ENCODE data around the gene CNTLN. TPM values are rescaled to one million over a fixed set of nuclear protein-coding genes. Genes with fewer than 3 reads are reported as not detected.

Gene CNTLN
- total and polyA plus RNA-seq, 2 experiments from 2014 or later: 17.7 to 21.8 TPM

DNA sequence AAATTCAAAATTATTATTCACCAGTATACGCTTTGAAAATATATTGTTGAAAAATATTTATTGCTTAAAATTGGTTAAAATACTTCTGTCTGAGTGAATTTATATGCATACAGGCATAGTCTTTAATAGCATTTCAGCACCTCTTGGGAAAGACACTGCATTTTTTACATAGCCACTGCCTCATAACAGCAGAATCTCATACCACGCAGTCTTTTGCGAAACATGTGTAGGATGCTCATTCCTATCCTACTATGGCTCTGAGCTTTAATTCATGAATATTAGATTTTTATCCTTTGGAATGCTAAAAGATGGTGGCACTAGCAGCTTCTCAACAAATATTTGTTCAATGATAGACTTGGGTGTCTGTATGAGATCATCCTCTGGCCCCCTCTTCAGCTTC is 350.1 kb downstream of the CNTLN start:
- Mint-ChIP-seq H3K9me3 (no peaks in the 10 kb centered on the region), H3K4me1 (no peaks in the 10 kb centered on the region), H3K4me3 (no peak overlapping the region), H3K27me3 (ENCODE audit: insufficient read depth, low read depth, poor library complexity) (peaks cover 2% of the 10 kb centered on the region), H3K27ac (no peak overlapping the region), H3K36me3 (ENCODE audit: low read depth) (no peaks in the 10 kb centered on the region)
- Histone ChIP-seq H3K27ac (ENCODE audit: low read depth) (no peak overlapping the region), H3K36me3 (ENCODE audit: insufficient read depth) (no peaks in the 10 kb centered on the region), H4K20me1 (replicated peaks; ENCODE audit: insufficient read depth) (no peaks in the 10 kb centered on the region), H3K4me2 (no peak overlapping the region), H3K4me1 (ENCODE audit: insufficient read depth) (no peaks in the 10 kb centered on the region), H3K27me3 (ENCODE audit: insufficient read depth) (no peaks in the 10 kb centered on the region), H2AFZ (no peak overlapping the region), H3F3A (replicated peaks; ENCODE audit: low read depth) (no peaks in the 10 kb centered on the region), H3K4me3 (no peak overlapping the region), H3K79me2 (replicated peaks; ENCODE audit: insufficient read depth) (no peaks in the 10 kb centered on the region), H3K9me2 (ENCODE audit: insufficient read depth) (peaks cover 7% of the 10 kb centered on the region)
- TF ChIP-seq, protein P1, sequence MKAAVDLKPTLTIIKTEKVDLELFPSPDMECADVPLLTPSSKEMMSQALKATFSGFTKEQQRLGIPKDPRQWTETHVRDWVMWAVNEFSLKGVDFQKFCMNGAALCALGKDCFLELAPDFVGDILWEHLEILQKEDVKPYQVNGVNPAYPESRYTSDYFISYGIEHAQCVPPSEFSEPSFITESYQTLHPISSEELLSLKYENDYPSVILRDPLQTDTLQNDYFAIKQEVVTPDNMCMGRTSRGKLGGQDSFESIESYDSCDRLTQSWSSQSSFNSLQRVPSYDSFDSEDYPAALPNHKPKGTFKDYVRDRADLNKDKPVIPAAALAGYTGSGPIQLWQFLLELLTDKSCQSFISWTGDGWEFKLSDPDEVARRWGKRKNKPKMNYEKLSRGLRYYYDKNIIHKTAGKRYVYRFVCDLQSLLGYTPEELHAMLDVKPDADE (IDR thresholded peaks at IDR 0.05): no peak
- TF ChIP-seq NANOG (IDR thresholded peaks at IDR 0.05; ENCODE audit: borderline replicate concordance): no peak
- no peak for TF ChIP-seq ZNF114 (CRISPR knock-in tag; IDR thresholded peaks at IDR 0.05)
- TF ChIP-seq, protein P2, sequence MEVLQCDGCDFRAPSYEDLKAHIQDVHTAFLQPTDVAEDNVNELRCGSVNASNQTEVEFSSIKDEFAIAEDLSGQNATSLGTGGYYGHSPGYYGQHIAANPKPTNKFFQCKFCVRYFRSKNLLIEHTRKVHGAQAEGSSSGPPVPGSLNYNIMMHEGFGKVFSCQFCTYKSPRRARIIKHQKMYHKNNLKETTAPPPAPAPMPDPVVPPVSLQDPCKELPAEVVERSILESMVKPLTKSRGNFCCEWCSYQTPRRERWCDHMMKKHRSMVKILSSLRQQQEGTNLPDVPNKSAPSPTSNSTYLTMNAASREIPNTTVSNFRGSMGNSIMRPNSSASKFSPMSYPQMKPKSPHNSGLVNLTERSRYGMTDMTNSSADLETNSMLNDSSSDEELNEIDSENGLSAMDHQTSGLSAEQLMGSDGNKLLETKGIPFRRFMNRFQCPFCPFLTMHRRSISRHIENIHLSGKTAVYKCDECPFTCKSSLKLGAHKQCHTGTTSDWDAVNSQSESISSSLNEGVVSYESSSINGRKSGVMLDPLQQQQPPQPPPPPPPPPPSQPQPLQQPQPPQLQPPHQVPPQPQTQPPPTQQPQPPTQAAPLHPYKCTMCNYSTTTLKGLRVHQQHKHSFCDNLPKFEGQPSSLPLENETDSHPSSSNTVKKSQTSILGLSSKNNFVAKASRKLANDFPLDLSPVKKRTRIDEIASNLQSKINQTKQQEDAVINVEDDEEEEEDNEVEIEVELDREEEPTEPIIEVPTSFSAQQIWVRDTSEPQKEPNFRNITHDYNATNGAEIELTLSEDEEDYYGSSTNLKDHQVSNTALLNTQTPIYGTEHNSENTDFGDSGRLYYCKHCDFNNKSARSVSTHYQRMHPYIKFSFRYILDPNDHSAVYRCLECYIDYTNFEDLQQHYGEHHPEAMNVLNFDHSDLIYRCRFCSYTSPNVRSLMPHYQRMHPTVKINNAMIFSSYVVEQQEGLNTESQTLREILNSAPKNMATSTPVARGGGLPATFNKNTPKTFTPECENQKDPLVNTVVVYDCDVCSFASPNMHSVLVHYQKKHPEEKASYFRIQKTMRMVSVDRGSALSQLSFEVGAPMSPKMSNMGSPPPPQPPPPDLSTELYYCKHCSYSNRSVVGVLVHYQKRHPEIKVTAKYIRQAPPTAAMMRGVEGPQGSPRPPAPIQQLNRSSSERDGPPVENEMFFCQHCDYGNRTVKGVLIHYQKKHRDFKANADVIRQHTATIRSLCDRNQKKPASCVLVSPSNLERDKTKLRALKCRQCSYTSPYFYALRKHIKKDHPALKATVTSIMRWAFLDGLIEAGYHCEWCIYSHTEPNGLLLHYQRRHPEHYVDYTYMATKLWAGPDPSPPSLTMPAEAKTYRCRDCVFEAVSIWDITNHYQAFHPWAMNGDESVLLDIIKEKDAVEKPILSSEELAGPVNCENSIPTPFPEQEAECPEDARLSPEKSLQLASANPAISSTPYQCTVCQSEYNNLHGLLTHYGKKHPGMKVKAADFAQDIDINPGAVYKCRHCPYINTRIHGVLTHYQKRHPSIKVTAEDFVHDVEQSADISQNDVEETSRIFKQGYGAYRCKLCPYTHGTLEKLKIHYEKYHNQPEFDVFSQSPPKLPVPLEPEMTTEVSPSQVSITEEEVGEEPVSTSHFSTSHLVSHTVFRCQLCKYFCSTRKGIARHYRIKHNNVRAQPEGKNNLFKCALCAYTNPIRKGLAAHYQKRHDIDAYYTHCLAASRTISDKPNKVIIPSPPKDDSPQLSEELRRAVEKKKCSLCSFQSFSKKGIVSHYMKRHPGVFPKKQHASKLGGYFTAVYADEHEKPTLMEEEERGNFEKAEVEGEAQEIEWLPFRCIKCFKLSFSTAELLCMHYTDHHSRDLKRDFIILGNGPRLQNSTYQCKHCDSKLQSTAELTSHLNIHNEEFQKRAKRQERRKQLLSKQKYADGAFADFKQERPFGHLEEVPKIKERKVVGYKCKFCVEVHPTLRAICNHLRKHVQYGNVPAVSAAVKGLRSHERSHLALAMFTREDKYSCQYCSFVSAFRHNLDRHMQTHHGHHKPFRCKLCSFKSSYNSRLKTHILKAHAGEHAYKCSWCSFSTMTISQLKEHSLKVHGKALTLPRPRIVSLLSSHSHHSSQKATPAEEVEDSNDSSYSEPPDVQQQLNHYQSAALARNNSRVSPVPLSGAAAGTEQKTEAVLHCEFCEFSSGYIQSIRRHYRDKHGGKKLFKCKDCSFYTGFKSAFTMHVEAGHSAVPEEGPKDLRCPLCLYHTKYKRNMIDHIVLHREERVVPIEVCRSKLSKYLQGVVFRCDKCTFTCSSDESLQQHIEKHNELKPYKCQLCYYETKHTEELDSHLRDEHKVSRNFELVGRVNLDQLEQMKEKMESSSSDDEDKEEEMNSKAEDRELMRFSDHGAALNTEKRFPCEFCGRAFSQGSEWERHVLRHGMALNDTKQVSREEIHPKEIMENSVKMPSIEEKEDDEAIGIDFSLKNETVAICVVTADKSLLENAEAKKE (CRISPR knock-in tag; IDR thresholded peaks at IDR 0.05): no peak
- no peak for DNase-seq (ENCODE audit: low spot score)
- no peak for ATAC-seq

DNA sequence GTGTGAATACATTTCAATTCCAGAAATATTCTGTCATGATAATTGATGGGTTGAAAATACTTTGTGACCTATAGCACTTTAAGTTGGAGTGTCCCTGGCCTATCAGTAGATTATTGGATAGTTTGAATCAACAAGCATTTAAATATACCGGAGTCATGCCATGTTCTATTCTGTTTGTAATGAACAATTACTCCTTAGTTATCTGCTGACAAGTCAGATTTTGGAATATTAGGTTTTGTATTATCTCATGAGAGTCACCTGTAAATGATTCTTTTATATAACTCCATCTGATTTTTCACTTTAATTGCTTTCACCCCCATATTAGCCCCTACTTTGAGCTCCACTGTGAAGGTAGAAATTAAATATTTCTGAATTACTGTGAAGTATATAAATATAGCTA is 351.6 kb downstream of the CNTLN start:
- Histone ChIP-seq H3K27me3 (ENCODE audit: insufficient read depth) (no peaks in the 10 kb centered on the region), H3K79me2 (replicated peaks; ENCODE audit: insufficient read depth) (no peaks in the 10 kb centered on the region), H3K9me2 (ENCODE audit: insufficient read depth) (peaks cover 4% of the 10 kb centered on the region), H3K4me2 (no peak overlapping the region), H3K36me3 (ENCODE audit: insufficient read depth) (no peaks in the 10 kb centered on the region), H4K20me1 (replicated peaks; ENCODE audit: insufficient read depth) (no peaks in the 10 kb centered on the region), H3K4me1 (ENCODE audit: insufficient read depth) (no peaks in the 10 kb centered on the region), H3F3A (replicated peaks; ENCODE audit: low read depth) (no peaks in the 10 kb centered on the region), H3K4me3 (no peak overlapping the region), H2AFZ (no peak overlapping the region), H3K27ac (ENCODE audit: low read depth) (no peak overlapping the region)
- H3K4me1 Mint-ChIP-seq: no peaks in the 10 kb centered on the region
- no peaks in the 10 kb centered on the region for H3K36me3 Mint-ChIP-seq (ENCODE audit: low read depth)
- H3K9me3 Mint-ChIP-seq: no peaks in the 10 kb centered on the region
- no peaks in the 10 kb centered on the region for H3K27me3 Mint-ChIP-seq (ENCODE audit: insufficient read depth, low read depth, poor library complexity)
- no peak for ATAC-seq
- no peak overlapping the region for H3K4me3 Mint-ChIP-seq
- no peak for DNase-seq (ENCODE audit: low spot score)
- H3K27ac Mint-ChIP-seq: no peak overlapping the region
- TF ChIP-seq NANOG (IDR thresholded peaks at IDR 0.05; ENCODE audit: borderline replicate concordance) (no peak), POLR2AphosphoS5 (IDR thresholded peaks at IDR 0.05; ENCODE audit: low read depth) (no peak), EZH2phosphoT487 (IDR thresholded peaks at IDR 0.05; ENCODE audit: unreplicated experiment) (no peak), JUNB (IDR thresholded peaks at IDR 0.05; ENCODE audit: unreplicated experiment) (no peak), ZNF331 (CRISPR knock-in tag; IDR thresholded peaks at IDR 0.05; ENCODE audit: low read depth) (no peak)
- TF ChIP-seq, protein P3, sequence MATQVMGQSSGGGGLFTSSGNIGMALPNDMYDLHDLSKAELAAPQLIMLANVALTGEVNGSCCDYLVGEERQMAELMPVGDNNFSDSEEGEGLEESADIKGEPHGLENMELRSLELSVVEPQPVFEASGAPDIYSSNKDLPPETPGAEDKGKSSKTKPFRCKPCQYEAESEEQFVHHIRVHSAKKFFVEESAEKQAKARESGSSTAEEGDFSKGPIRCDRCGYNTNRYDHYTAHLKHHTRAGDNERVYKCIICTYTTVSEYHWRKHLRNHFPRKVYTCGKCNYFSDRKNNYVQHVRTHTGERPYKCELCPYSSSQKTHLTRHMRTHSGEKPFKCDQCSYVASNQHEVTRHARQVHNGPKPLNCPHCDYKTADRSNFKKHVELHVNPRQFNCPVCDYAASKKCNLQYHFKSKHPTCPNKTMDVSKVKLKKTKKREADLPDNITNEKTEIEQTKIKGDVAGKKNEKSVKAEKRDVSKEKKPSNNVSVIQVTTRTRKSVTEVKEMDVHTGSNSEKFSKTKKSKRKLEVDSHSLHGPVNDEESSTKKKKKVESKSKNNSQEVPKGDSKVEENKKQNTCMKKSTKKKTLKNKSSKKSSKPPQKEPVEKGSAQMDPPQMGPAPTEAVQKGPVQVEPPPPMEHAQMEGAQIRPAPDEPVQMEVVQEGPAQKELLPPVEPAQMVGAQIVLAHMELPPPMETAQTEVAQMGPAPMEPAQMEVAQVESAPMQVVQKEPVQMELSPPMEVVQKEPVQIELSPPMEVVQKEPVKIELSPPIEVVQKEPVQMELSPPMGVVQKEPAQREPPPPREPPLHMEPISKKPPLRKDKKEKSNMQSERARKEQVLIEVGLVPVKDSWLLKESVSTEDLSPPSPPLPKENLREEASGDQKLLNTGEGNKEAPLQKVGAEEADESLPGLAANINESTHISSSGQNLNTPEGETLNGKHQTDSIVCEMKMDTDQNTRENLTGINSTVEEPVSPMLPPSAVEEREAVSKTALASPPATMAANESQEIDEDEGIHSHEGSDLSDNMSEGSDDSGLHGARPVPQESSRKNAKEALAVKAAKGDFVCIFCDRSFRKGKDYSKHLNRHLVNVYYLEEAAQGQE (IDR thresholded peaks at IDR 0.05; ENCODE audit: unreplicated experiment): no peak
- TF ChIP-seq, protein P4, sequence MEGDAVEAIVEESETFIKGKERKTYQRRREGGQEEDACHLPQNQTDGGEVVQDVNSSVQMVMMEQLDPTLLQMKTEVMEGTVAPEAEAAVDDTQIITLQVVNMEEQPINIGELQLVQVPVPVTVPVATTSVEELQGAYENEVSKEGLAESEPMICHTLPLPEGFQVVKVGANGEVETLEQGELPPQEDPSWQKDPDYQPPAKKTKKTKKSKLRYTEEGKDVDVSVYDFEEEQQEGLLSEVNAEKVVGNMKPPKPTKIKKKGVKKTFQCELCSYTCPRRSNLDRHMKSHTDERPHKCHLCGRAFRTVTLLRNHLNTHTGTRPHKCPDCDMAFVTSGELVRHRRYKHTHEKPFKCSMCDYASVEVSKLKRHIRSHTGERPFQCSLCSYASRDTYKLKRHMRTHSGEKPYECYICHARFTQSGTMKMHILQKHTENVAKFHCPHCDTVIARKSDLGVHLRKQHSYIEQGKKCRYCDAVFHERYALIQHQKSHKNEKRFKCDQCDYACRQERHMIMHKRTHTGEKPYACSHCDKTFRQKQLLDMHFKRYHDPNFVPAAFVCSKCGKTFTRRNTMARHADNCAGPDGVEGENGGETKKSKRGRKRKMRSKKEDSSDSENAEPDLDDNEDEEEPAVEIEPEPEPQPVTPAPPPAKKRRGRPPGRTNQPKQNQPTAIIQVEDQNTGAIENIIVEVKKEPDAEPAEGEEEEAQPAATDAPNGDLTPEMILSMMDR (conservative IDR thresholded peaks at IDR 0.05; ENCODE audit: low read depth in 2 of 2): no peak
